ENCODE results near the gene NDUFAF8. TPM values are rescaled to one million over a fixed set of nuclear protein-coding genes. Genes with fewer than 3 reads are reported as not detected.

Gene NDUFAF8
- total RNA-seq, 2 donors from 2014 or later = 20.8 to 26.5 TPM

- Histone ChIP-seq H3K36me3 (replicated peaks in 1 of 2; ENCODE audit: insufficient read depth in 1 of 2, low read depth in 2 of 2) (peaks cover 4 to 10% of the 10 kb centered on the region in 2 donors), H3K4me1 (peaks cover 19% of the 10 kb centered on the region), H3K9me3 (no peaks in the 10 kb centered on the region), H3K27me3 (no peaks in the 10 kb centered on the region), H3K27ac (no peak overlapping the region), H3K4me3 (no peak overlapping the region)
- WGBS, 2 donors = 88 to 89% methylated on average over 12 to 19 of the region's 21 CpGs
- no peak for TF ChIP-seq POLR2A (IDR thresholded peaks at IDR 0.05)
- TF ChIP-seq, protein P1, sequence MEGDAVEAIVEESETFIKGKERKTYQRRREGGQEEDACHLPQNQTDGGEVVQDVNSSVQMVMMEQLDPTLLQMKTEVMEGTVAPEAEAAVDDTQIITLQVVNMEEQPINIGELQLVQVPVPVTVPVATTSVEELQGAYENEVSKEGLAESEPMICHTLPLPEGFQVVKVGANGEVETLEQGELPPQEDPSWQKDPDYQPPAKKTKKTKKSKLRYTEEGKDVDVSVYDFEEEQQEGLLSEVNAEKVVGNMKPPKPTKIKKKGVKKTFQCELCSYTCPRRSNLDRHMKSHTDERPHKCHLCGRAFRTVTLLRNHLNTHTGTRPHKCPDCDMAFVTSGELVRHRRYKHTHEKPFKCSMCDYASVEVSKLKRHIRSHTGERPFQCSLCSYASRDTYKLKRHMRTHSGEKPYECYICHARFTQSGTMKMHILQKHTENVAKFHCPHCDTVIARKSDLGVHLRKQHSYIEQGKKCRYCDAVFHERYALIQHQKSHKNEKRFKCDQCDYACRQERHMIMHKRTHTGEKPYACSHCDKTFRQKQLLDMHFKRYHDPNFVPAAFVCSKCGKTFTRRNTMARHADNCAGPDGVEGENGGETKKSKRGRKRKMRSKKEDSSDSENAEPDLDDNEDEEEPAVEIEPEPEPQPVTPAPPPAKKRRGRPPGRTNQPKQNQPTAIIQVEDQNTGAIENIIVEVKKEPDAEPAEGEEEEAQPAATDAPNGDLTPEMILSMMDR (IDR thresholded peaks at IDR 0.05) = no peak
- intact Hi-C loops (cut with DNase I) = loop anchor here (10.0 kb wide), 1 partner anchor 89 kb away; no protein-coding TSS in a partner anchor
- no peak for ATAC-seq
- no peak for DNase-seq
Measured at GRCh38 chr17:81233811-81234505, 5.2 kb upstream of the NDUFAF8 start.

DNA sequence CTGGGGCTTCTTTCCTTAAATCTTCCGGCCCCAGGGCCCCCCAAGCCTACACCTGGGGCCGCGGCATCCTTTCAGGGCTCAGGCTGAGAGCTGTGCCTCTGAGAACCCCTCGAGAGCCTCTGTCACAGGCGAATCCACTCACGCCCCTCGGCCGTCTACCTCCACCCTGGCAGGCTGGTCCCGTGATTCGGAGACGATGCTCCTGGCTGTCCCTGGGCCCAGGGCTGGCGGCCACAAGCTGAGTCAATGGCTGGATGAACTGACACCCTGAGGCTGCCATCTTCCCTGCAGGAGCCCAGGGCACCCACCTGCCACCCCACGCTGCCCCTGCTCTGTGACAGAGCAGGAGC lies 4.6 kb upstream of the NDUFAF8 start:
- WGBS, 2 donors = 94 to 95% methylated on average over 11 to 13 of the region's 13 CpGs

GRCh38 chr17:81234940-81235821 lies 3.9 kb upstream of the NDUFAF8 start:
- no peak for ATAC-seq
- TF ChIP-seq, protein P1 (IDR thresholded peaks at IDR 0.05) = no peak
- TF ChIP-seq POLR2A (IDR thresholded peaks at IDR 0.05) = no peak
- no peaks in the 10 kb centered on the region for H3K9me3 ChIP-seq
- H3K4me3 ChIP-seq = no peak overlapping the region
- 86 to 90% methylated on average over 16 to 19 of the region's 26 CpGs for WGBS, 2 donors
- H3K27me3 ChIP-seq = no peaks in the 10 kb centered on the region
- peaks cover 25% of the 10 kb centered on the region for H3K4me1 ChIP-seq
- intact Hi-C loops (cut with DNase I) = loop anchor here (10.0 kb wide), 1 partner anchor 90 kb away; no protein-coding TSS in a partner anchor
- peaks cover 4 to 9% of the 10 kb centered on the region in 2 donors for H3K36me3 ChIP-seq (replicated peaks in 1 of 2; ENCODE audit: insufficient read depth in 1 of 2, low read depth in 2 of 2)
- DNase-seq = no peak
- H3K27ac ChIP-seq = no peak overlapping the region

More for the DNA sequence above, 4.6 kb upstream of the NDUFAF8 start:
- Histone ChIP-seq H3K4me3 (no peak overlapping the region), H3K9me3 (no peaks in the 10 kb centered on the region), H3K27me3 (no peaks in the 10 kb centered on the region), H3K36me3 (replicated peaks in 1 of 2; ENCODE audit: insufficient read depth in 1 of 2, low read depth in 2 of 2) (peaks cover 4 to 10% of the 10 kb centered on the region in 2 donors), H3K4me1 (peaks cover 19% of the 10 kb centered on the region), H3K27ac (no peak overlapping the region)
- no peak for DNase-seq
- intact Hi-C loops (cut with DNase I) = loop anchor here (10.0 kb wide), 1 partner anchor 90 kb away; no protein-coding TSS in a partner anchor
- ATAC-seq = no peak
- TF ChIP-seq POLR2A (IDR thresholded peaks at IDR 0.05) = no peak
- TF ChIP-seq, protein P1 (IDR thresholded peaks at IDR 0.05) = no peak

DNA sequence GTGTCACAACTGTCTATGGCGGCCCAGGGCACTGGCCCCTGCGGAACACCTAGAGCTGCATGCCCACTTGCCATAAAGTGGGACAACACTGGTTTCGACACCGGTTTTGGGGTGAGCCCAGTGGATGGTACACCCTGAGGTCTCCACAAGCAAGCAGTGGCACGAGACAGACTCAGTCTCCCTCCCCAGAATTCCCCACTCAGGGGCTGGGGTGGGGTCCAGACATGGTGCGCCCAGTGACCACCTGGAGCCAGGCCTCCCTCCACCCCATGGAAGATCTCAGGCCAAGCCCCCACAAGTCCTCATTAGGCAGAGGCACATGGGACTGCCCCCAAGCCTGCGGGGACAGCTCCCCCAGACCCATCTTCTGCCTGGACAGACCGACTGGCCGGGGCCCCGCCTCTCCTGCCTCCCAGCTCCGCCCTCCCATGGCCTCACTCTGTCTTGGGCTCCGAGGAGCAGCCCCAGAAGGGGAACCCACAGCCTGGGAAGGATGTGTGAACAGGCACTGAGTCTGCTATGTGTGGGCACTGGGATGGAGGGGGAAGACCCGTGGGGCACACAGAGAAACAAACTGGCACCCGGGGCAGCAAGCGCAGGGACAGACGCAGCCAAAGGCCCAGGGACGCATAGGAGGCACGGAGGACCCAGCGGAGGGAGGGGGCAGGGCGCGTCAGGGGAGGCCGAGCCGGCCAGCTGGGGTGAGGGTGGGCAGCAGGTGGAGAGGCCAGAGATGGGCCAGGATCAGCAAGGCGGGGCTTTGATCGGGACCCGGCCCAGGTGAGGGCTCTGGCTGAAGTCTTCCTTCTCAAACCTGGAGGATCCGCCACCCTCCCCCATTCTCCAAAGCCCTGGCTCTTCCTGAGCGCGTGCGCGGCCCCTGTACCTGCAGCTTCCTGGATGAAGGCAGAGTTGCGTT lies 3.0 kb upstream of the NDUFAF8 start:
- no peak for DNase-seq
- Histone ChIP-seq H3K9me3 (no peaks in the 10 kb centered on the region), H3K27ac (no peak overlapping the region), H3K36me3 (replicated peaks in 1 of 2; ENCODE audit: insufficient read depth in 1 of 2, low read depth in 2 of 2) (peaks cover 2 to 6% of the 10 kb centered on the region in 2 donors), H3K4me3 (no peak overlapping the region), H3K4me1 (peaks cover 32% of the 10 kb centered on the region), H3K27me3 (no peaks in the 10 kb centered on the region)
- 90 to 91% methylated on average over 22 to 24 of the region's 32 CpGs for WGBS, 2 donors
- intact Hi-C loops (cut with DNase I) = loop anchor here (10.0 kb wide), 1 partner anchor 91 kb away; no protein-coding TSS in a partner anchor
- no peak for TF ChIP-seq POLR2A (IDR thresholded peaks at IDR 0.05)
- TF ChIP-seq, protein P1 (IDR thresholded peaks at IDR 0.05) = no peak
- no peak for ATAC-seq

Measured in body of pancreas (tissue), 4 donors.